K562 (cell line): ENCODE results near the gene TRABD. TPM values are rescaled to one million over a fixed set of nuclear protein-coding genes. Genes with fewer than 3 reads are reported as not detected.

Experiments
- ATAC-seq: fragments of 200-7000 bp; cut with Tn5 transposase; 3 replicates; pipeline ENCODE4 v1.9.1; 2020; ENCODE audit warnings: moderate library complexity
- BruUV-seq: library from RNA; stranded (reverse); fragments of 400-500 nt; replicated peaks from 2 replicates; lab custom pipeline; 2021; lab: Mats Ljungman, UMichigan
- CTCF ChIA-PET: fragments of 300-600 bp; formaldehyde crosslinking; extraction: SDS; loops from one replicate; lab custom pipeline; 2021; ENCODE audit warnings: low intra/inter-chr PET ratio; lab: Yijun Ruan, JAX
- POLR2A ChIA-PET: fragments of 300-600, 350-650 bp; sonication (Branson Sonifier 250); formaldehyde crosslinking; extraction: SDS; loops from one replicate; lab custom pipeline; 2021; ENCODE audit warnings: antibody characterized with exemption, inconsistent platforms; lab: Yijun Ruan, JAX
- DNase-seq, 4 experiments: peaks; one replicate each; pipeline versions ENCODE4 v3.0.0 to v3.0.0-alpha.2; 2011 to 2018; ENCODE audit warnings: low spot score in 3 of 4, mixed read lengths in 3 of 4; ENCODE audit errors: extremely low read depth in 1 of 4
- FAIRE-seq: peaks from 2 replicates; lab custom pipeline; 2011; peaks lifted over from hg19 to GRCh38; lab: Jason Lieb, UNC
- H2AFZ ChIP-seq: 2 replicates; pipeline ENCODE4 v1.6.0; 2011; ENCODE audit warnings: low read depth, low read length, control low read depth, inconsistent platforms
- H3K27ac ChIP-seq: fragments of 200-600 bp; 3 replicates; pipeline ENCODE4 v1.8.0; 2011; ENCODE audit warnings: low read depth, mild to moderate bottlenecking, control low read depth, inconsistent platforms, low read length, moderate library complexity, mixed read lengths; ENCODE audit errors: extremely low read depth
- H3K27me3 ChIP-seq, 2 experiments: fragments of 300-600 bp in 1 of 2; 2 replicates in 1 of 2; 3 replicates in 1 of 2; pipeline versions ENCODE4 v1.6.0 to v1.8.0; 2011; ENCODE audit warnings: inconsistent platforms in 2 of 2, low read length in 2 of 2, mild to moderate bottlenecking in 1 of 2, mixed read lengths in 1 of 2, moderate library complexity in 1 of 2; ENCODE audit not compliant: control insufficient read depth in 2 of 2, insufficient read depth in 2 of 2
- H3K36me3 ChIP-seq: fragments of 300-600 bp; 3 replicates; pipeline ENCODE4 v1.8.0; 2011; ENCODE audit warnings: mild to moderate bottlenecking, low read length, inconsistent platforms; ENCODE audit not compliant: control insufficient read depth, insufficient read depth
- H3K4me1 ChIP-seq, 2 experiments: fragments of 200-600 bp in 1 of 2; replicated peaks in 1 of 2; 2 replicates in 1 of 2; 3 replicates in 1 of 2; pipeline versions ENCODE4 v1.5.1 to v1.8.0; 2011; ENCODE audit warnings: inconsistent platforms in 2 of 2, low read length in 2 of 2, mild to moderate bottlenecking in 1 of 2, mixed read lengths in 1 of 2, moderate library complexity in 1 of 2; ENCODE audit not compliant: control insufficient read depth in 2 of 2, insufficient read depth in 2 of 2
- H3K4me2 ChIP-seq: 2 replicates; pipeline ENCODE4 v1.6.1; 2011; ENCODE audit warnings: low read length, control low read depth, inconsistent platforms, mixed read lengths; ENCODE audit not compliant: insufficient read depth
- H3K4me3 ChIP-seq: fragments of 200-600 bp; sonication (generic), shearing (Covaris generic); 2 replicates; pipeline ENCODE4 v1.5.1; 2016; ENCODE audit warnings: control low read depth, inconsistent platforms
- H3K79me2 ChIP-seq: fragments of 200-600 bp; 3 replicates; pipeline ENCODE4 v1.8.0; 2011; ENCODE audit warnings: low read length, inconsistent platforms; ENCODE audit not compliant: control insufficient read depth, insufficient read depth
- H3K9ac ChIP-seq, 2 experiments: 2 replicates each; pipeline versions ENCODE4 v1.6.0 to v1.6.1; 2011; ENCODE audit warnings: low read depth in 2 of 2, low read length in 2 of 2, control low read depth in 1 of 2, inconsistent platforms in 1 of 2, mild to moderate bottlenecking in 1 of 2, mixed read lengths in 1 of 2; ENCODE audit not compliant: insufficient read depth in 1 of 2
- H3K9me1 ChIP-seq: one replicate; pipeline ENCODE4 v1.6.0; 2011; ENCODE audit warnings: inconsistent platforms, mild to moderate bottlenecking, low read length, moderate library complexity; ENCODE audit not compliant: control insufficient read depth, insufficient read depth
- H3K9me3 ChIP-seq: replicated peaks from 2 replicates; pipeline ENCODE4 v1.5.1; 2011; ENCODE audit warnings: low read depth, low read length, inconsistent platforms; ENCODE audit not compliant: control insufficient read depth, insufficient read depth
- H4K20me1 ChIP-seq: replicated peaks from 2 replicates; pipeline ENCODE4 v1.6.1; 2011; ENCODE audit warnings: low read length, inconsistent platforms, mixed read lengths; ENCODE audit not compliant: control insufficient read depth, insufficient read depth
- CCNT2 ChIP-seq: IDR thresholded peaks from 2 replicates; pipeline ENCODE4 v1.6.1; 2011; ENCODE audit warnings: borderline replicate concordance, low read depth, mild to moderate bottlenecking, moderate library complexity, mixed read lengths, low read length; ENCODE audit not compliant: insufficient read length; ENCODE audit errors: extremely low read depth
- EP400 ChIP-seq: fragments of 450-650 bp; IDR thresholded peaks from 2 replicates; pipeline ENCODE4 v1.6.1; 2017; ENCODE audit warnings: antibody characterized with exemption, mild to moderate bottlenecking, moderate library complexity
- GABPB2 ChIP-seq: fragments of 250-450 bp; sonication (Bioruptor Pico); conservative IDR thresholded peaks from 2 replicates; pipeline ENCODE4 v1.5.1; 2021; ENCODE audit warnings: mild to moderate bottlenecking
- MCM2 ChIP-seq: fragments of 450-650 bp; IDR thresholded peaks from 2 replicates; pipeline ENCODE4 v1.6.1; 2017; ENCODE audit warnings: low read depth, mild to moderate bottlenecking
- MIER1 ChIP-seq: fragments of 450-650 bp; IDR thresholded peaks from 2 replicates; pipeline ENCODE4 v1.6.1; 2016; ENCODE audit warnings: antibody characterized with exemption, mild to moderate bottlenecking, low read depth
- PHTF2 ChIP-seq: fragments of 250-450 bp; sonication (Bioruptor Pico); IDR thresholded peaks from 2 replicates; pipeline ENCODE4 v1.5.0; 2021; ENCODE audit warnings: mild to moderate bottlenecking
- SAFB ChIP-seq: fragments of 200-400 bp; formaldehyde crosslinking; IDR thresholded peaks from 2 replicates; pipeline ENCODE4 v1.6.1; 2017; ENCODE audit warnings: low read depth, low read length, borderline replicate concordance
- U2AF1 ChIP-seq: fragments of 200-400 bp; formaldehyde crosslinking; optimal IDR thresholded peaks from 2 replicates; pipeline ENCODE3; 2017; ENCODE audit warnings: mild to moderate bottlenecking, low read depth, low read length, moderate library complexity
- ZNF41 ChIP-seq: fragments of 250-450 bp; sonication (Bioruptor Pico); conservative IDR thresholded peaks from 2 replicates; pipeline ENCODE4 v1.4.0; 2020; ENCODE audit warnings: mild to moderate bottlenecking
- WGBS: fragments of 100-300 bp; shearing (Covaris generic); methylation state at CpG from one replicate; pipeline ENCODE4 v1.1.6; 2016; ENCODE audit warnings: low coverage, mixed read lengths; ENCODE audit not compliant: insufficient coverage; ENCODE audit errors: missing lambda C conversion rate; 5-methylcytosine and 5-hydroxymethylcytosine counted together
- in situ Hi-C: fragments of 300-500 bp; cut with MboI; formaldehyde crosslinking; loops from 4 replicates; pipeline ENCODE4 v1.15.0; 2018; ENCODE audit warnings: inconsistent platforms, mixed read lengths
- intact Hi-C: fragments of 100-400 bp; cut with micrococcal nuclease; formaldehyde crosslinking; loops from 2 replicates; pipeline ENCODE4 v1.14.2; 2022
- polyA plus RNA-seq, 8 experiments: library from polyadenylated mRNA; depleted of rRNA in 4 of 8; stranded (reverse) in 5 of 8; unstranded in 3 of 8; fragments of >200 nt; fragmentation: Nextera tagmentation in 2 of 8; fragmentation: Illumina TruSeq in 1 of 8; extraction: Ambion mirVana in 2 of 8; extraction: Trizol in 1 of 8; gene quantifications; 2 replicates each; pipeline versions ENCODE4 v1.2.1 to v1.2.3, GENCODE V29; 2011 to 2014; ENCODE audit warnings: inconsistent platforms in 1 of 8, missing spikeins in 1 of 8
- total RNA-seq, 7 experiments: library from RNA; depleted of rRNA in 6 of 7; stranded (reverse); fragments of >200 nt in 6 of 7; fragmentation: Illumina TruSeq in 2 of 7; extraction: Trizol in 2 of 7; gene quantifications; 2 replicates each; pipeline versions ENCODE4 v1.2.1 to v1.2.3, GENCODE V29; 2011 to 2021; ENCODE audit warnings: low replicate concordance in 1 of 7
- TF ChIP-seq, protein P1 (sequence below): fragments of 450-650 bp; IDR thresholded peaks from 2 replicates; pipeline ENCODE4 v1.6.1; 2018; ENCODE audit not compliant: partially characterized antibody
- TF ChIP-seq, protein P2 (sequence below): fragments of 250-450 bp; sonication (Bioruptor Pico); IDR thresholded peaks from 2 replicates; pipeline ENCODE4 v1.8.0; 2021; ENCODE audit warnings: moderate library complexity, mild to moderate bottlenecking, inconsistent platforms
- TF ChIP-seq, protein P3 (sequence below), 2 experiments: fragments of 150-350 bp in 1 of 2; IDR thresholded peaks; 2 replicates each; pipeline ENCODE4 v1.6.1; 2012 to 2016; ENCODE audit warnings: low read depth in 2 of 2, low read length in 2 of 2, mild to moderate bottlenecking in 1 of 2, moderate library complexity in 1 of 2

TRABD gene
- total and polyA plus RNA-seq, 9 of the 15 experiments (the other 6 are each of a cell fraction or from before 2014, with no cell fraction given) = 0.08 to 62.9 (median 14.0) TPM

DNA sequence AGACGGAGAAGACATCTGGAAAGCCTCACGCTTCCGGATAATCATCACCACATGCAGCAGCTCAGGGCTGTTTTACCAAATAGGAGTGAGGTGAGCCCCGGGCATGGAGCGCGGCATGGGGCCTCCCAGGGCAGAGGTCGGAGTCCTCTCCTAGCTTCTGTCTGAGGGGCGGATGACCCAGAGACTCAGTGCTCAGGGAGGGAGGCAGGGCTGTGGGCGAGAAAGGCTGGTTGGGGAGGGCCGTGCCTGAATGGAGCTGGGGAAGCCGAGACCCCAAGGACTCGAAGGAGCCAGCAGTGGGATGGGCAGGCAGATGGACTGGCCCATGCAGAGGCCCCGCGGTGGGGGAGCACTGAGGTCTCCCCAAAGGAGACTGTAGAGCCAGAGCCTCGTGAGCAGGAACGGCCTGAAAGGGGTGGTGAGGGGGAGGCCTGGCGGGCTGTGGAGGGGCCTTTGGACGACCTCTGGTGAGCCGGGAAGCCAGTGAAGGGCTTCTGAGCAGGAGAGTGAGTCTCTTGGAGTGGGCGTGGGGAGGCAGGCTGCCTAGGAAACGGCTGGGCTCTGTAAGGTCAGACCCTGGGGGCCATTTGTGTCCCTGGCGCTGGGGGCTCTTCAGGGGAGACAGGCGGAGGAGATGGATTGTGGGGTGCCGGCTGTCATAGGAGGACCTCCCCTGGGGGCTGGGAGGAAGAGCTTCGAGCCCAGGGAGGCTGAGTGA lies 39.8 kb upstream of the TRABD start:
- peak overlapping the region in 1 of 2 experiments; percentile 52; a peak in 2 of 4 replicates for H3K9ac ChIP-seq
- H3K4me1 ChIP-seq = peaks cover 5 to 48% of the 10 kb centered on the region in 2 experiments; a peak in 4 of 5 replicates
- CTCF ChIA-PET = interaction anchor here (1.7 kb wide), 1 partner anchor 64 kb away, joined by 10 read pairs; no protein-coding TSS in a partner anchor
- no peak overlapping the region for H3K4me3 ChIP-seq
- no peaks in the 10 kb centered on the region for H3K79me2 ChIP-seq
- peaks cover 5% of the 10 kb centered on the region; the same call in 1 of the 2 replicates for H4K20me1 ChIP-seq
- H2AFZ ChIP-seq = no peak overlapping the region
- no peak for DNase-seq
- no peak overlapping the region for H3K27ac ChIP-seq
- no peaks in the 10 kb centered on the region for H3K9me1 ChIP-seq
- peaks cover 0 to 11% of the 10 kb centered on the region in 2 experiments; a peak in 3 of 5 replicates for H3K27me3 ChIP-seq
- FAIRE-seq = no peak
- no peak overlapping the region for H3K4me2 ChIP-seq
- intact Hi-C loops (loop anchor here (5.0 to 10.0 kb wide), 2 partner anchors 199 to 546 kb away; partner anchors contain the start of gene PPP6R2), in situ Hi-C loops (no loop called here)
- POLR2A ChIA-PET = no interaction called here
- H3K9me3 ChIP-seq = no peaks in the 10 kb centered on the region
- no peak for ATAC-seq
- WGBS = 59% methylated on average over 14 of the region's 25 CpGs
- no peaks in the 10 kb centered on the region for H3K36me3 ChIP-seq
- no TSS peak for BruUV-seq
- no peak for TF ChIP-seq CCNT2
- TF ChIP-seq ZNF41 (CRISPR knock-in tag) = no peak
- TF ChIP-seq GABPB2 (CRISPR knock-in tag) = no peak
- TF ChIP-seq MIER1 = no peak
- TF ChIP-seq, protein P1, sequence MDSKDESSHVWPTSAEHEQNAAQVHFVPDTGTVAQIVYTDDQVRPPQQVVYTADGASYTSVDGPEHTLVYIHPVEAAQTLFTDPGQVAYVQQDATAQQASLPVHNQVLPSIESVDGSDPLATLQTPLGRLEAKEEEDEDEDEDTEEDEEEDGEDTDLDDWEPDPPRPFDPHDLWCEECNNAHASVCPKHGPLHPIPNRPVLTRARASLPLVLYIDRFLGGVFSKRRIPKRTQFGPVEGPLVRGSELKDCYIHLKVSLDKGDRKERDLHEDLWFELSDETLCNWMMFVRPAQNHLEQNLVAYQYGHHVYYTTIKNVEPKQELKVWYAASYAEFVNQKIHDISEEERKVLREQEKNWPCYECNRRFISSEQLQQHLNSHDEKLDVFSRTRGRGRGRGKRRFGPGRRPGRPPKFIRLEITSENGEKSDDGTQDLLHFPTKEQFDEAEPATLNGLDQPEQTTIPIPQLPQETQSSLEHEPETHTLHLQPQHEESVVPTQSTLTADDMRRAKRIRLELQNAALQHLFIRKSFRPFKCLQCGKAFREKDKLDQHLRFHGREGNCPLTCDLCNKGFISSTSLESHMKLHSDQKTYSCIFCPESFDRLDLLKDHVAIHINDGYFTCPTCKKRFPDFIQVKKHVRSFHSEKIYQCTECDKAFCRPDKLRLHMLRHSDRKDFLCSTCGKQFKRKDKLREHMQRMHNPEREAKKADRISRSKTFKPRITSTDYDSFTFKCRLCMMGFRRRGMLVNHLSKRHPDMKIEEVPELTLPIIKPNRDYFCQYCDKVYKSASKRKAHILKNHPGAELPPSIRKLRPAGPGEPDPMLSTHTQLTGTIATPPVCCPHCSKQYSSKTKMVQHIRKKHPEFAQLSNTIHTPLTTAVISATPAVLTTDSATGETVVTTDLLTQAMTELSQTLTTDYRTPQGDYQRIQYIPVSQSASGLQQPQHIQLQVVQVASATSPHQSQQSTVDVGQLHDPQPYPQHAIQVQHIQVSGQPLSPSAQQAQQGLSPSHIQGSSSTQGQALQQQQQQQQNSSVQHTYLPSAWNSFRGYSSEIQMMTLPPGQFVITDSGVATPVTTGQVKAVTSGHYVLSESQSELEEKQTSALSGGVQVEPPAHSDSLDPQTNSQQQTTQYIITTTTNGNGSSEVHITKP = no peak
- TF ChIP-seq MCM2 = no peak
- TF ChIP-seq, protein P2, sequence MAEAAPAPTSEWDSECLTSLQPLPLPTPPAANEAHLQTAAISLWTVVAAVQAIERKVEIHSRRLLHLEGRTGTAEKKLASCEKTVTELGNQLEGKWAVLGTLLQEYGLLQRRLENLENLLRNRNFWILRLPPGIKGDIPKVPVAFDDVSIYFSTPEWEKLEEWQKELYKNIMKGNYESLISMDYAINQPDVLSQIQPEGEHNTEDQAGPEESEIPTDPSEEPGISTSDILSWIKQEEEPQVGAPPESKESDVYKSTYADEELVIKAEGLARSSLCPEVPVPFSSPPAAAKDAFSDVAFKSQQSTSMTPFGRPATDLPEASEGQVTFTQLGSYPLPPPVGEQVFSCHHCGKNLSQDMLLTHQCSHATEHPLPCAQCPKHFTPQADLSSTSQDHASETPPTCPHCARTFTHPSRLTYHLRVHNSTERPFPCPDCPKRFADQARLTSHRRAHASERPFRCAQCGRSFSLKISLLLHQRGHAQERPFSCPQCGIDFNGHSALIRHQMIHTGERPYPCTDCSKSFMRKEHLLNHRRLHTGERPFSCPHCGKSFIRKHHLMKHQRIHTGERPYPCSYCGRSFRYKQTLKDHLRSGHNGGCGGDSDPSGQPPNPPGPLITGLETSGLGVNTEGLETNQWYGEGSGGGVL (CRISPR knock-in tag) = no peak
- TF ChIP-seq U2AF1 = no peak
- TF ChIP-seq, protein P3, sequence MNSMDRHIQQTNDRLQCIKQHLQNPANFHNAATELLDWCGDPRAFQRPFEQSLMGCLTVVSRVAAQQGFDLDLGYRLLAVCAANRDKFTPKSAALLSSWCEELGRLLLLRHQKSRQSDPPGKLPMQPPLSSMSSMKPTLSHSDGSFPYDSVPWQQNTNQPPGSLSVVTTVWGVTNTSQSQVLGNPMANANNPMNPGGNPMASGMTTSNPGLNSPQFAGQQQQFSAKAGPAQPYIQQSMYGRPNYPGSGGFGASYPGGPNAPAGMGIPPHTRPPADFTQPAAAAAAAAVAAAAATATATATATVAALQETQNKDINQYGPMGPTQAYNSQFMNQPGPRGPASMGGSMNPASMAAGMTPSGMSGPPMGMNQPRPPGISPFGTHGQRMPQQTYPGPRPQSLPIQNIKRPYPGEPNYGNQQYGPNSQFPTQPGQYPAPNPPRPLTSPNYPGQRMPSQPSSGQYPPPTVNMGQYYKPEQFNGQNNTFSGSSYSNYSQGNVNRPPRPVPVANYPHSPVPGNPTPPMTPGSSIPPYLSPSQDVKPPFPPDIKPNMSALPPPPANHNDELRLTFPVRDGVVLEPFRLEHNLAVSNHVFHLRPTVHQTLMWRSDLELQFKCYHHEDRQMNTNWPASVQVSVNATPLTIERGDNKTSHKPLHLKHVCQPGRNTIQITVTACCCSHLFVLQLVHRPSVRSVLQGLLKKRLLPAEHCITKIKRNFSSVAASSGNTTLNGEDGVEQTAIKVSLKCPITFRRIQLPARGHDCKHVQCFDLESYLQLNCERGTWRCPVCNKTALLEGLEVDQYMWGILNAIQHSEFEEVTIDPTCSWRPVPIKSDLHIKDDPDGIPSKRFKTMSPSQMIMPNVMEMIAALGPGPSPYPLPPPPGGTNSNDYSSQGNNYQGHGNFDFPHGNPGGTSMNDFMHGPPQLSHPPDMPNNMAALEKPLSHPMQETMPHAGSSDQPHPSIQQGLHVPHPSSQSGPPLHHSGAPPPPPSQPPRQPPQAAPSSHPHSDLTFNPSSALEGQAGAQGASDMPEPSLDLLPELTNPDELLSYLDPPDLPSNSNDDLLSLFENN (IDR thresholded peaks at IDR 0.05; ENCODE audit: low read depth in 2 of 2, low read length in 2 of 2) = no peak
- TF ChIP-seq PHTF2 = no peak
- no peak for TF ChIP-seq EP400
- TF ChIP-seq SAFB = no peak
